GM18951 (cell line): ENCODE results near the gene ARGLU1.
"Not testable (repeated sequence)": the region's sequence is repeated elsewhere in the genome, so short reads cannot be mapped to it uniquely, and the experiment has no call there.

Source experiments
- POLR2A ChIP-seq: IDR thresholded peaks from 4 replicates; pipeline ENCODE4 v1.6.1; 2011; ENCODE audit warnings: mild to moderate bottlenecking; ENCODE audit not compliant: insufficient read length, insufficient read depth; ENCODE audit errors: extremely low read depth
- in situ Hi-C: fragments of 300-500 bp; cut with MboI; formaldehyde crosslinking; loops from one replicate; pipeline ENCODE4 v1.12.0; 2022; ENCODE audit warnings: low sequenced_read_pairs, mixed read lengths, inconsistent platforms; ENCODE audit not compliant: unreplicated experiment

Gene ARGLU1, protein sequence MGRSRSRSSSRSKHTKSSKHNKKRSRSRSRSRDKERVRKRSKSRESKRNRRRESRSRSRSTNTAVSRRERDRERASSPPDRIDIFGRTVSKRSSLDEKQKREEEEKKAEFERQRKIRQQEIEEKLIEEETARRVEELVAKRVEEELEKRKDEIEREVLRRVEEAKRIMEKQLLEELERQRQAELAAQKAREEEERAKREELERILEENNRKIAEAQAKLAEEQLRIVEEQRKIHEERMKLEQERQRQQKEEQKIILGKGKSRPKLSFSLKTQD

DNA sequence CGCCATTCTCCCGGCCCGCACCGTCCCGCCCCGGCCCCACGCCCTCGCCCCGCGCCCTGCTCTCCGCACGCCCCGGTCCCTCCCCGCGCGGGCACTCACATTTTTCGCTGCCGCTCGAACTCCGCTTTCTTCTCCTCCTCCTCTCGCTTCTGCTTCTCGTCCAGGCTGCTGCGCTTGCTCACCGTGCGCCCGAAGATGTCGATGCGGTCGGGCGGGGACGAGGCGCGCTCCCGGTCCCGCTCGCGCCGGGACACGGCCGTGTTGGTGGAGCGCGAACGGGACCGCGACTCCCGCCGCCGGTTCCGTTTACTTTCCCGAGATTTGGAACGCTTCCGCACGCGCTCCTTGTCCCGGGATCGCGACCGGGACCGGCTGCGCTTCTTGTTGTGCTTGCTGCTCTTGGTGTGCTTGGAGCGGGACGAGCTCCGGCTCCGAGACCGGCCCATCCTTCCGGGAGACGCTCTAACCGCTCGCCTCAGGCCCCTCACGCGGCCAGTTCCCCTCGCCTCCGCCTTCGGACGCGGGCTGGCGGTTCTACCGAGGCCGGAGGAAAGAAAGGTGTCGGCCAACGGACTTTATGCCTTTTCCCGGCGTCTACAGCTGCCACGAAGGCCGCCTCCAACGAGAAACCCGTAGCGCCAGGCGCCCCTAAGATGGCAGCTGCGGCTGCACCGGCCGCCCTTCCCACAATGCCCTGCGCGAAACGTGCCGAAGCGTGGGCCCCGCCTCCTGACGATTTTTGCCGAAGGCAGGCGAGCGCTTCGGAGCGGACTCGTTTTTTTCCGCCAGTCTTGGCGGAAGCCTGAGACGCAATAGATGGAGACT, at the start of gene ARGLU1:
ARGLU1 (minus strand) TSS at position 664 of the 825 bp plus-strand sequence; CDS start at position 446, 218 bp downstream.
- in situ Hi-C loops: no loop called here

DNA sequence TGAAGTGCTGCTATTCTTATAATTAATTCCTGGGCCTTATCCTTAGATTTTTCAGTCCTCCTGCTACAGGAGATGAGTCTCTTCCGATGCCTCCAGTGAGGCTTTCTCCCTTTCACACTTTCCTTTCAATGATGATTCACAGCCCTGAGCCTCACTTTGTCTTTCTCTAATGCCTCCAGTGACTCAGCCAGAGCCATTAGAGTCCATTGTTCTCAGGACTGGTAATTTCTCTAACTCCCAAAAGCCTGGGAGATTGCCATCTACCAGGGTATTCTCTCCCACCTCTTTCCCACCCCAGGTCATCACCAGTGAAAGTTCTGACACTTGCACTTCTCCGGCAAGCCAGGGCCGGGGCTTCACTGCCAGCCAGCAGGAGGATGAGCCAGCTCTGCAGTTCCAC, 49.6 kb upstream of the ARGLU1 start:
- TF ChIP-seq POLR2A: no peak
- in situ Hi-C loops: no loop called here

More for the DNA sequence above, at the start of gene ARGLU1:
- TF ChIP-seq POLR2A: peak; percentile 97

DNA sequence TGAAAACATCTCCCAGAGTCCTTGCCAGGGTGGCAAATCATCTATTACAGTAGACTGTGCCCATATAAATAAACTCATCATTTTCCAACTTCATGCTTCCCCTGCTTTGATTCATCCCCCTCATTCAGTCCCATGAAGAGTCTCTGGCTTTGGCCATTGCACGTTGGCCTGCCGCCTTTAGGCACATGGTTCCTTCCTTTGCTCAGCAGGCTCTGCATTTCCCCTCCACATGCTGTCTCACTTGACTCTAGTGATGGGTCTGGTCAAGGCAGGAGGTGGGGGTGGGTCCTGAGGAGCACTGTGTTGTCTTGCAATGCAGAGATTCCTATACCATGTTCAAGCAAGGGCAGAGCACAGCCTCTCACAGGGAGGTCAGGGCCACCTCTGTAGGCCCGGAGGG, 48.8 kb upstream of the ARGLU1 start:
- TF ChIP-seq POLR2A: no peak
- in situ Hi-C loops: no loop called here

DNA sequence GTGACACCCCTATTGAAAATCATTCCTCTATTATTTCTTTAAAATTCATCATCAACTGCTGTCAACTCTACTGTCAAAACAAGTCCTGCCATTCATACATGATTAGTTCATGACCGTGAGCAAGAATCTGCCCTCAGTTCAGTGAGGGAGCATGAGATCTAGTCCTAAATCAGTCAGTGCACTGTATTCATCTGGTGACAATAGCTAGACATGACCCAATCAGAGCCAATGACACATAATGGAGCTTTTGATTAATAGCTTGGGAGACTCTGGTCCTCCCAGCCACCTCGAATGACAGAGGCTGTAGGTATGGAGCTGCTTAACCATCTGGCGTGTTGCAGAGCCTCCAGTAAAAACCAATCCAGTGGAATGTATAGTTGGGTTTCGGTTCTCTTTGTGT, 46.9 kb upstream of the ARGLU1 start:
- in situ Hi-C loops: no loop called here
- no peak for TF ChIP-seq POLR2A

DNA sequence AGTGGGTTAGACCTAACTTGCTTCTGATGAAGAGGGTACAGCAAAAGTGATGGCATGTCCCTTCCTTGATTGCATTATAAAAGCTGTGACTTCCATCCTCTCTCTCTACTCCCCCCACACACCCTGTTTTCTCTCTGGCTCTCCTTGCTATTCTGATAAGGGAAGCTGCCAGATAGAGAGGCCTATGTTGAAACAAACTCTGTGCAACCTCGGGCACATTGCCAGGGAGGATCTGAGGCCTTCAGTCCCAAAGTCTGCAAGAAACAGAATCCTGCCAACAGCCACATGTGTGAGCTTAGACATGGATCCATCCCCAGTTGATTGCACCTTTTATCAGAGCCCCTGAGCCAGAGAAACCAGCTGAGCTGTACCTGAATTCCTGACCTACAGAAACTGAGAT, 44.8 kb upstream of the ARGLU1 start:
- in situ Hi-C loops: no loop called here
- TF ChIP-seq POLR2A: no peak

DNA sequence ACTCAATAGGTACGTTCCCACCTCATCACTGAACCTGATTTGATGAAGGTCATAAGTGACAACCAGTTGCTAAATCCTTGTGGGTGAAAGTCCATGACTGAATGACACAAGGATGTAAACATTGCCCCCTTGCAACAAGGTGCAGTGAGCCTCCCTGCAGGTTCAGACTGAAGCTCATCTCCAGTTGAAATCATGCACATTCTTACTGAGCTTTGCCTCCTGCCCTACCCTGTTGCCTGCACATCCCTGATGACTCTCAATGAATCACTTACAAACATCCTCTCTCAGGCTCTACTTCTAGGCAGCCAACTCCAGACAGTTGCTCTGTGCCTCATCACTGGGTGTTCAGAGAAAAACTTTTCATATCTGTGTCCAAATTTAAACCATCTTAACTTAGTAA, 42.5 kb upstream of the ARGLU1 start:
- no peak for TF ChIP-seq POLR2A
- in situ Hi-C loops: no loop called here

DNA sequence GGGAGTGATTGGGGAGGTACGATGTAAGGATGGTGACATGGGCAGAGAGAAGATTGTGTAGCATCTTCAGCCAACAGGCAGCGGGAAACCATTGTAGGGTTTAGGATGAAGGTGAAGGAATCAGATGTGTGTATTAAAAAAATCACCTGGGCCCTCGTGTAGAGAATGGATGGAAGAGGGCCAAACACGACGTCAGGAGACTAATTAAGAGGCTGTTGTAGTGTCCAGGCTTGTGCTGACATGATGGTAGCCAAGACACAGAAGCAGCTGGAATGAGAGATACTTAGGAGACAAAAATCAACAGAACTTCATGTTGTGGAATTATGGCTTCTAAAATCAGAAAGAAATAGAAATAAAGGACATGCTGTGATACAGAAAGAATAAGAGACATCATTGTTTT, 41.2 kb upstream of the ARGLU1 start:
- in situ Hi-C loops: no loop called here
- TF ChIP-seq POLR2A: no peak

DNA sequence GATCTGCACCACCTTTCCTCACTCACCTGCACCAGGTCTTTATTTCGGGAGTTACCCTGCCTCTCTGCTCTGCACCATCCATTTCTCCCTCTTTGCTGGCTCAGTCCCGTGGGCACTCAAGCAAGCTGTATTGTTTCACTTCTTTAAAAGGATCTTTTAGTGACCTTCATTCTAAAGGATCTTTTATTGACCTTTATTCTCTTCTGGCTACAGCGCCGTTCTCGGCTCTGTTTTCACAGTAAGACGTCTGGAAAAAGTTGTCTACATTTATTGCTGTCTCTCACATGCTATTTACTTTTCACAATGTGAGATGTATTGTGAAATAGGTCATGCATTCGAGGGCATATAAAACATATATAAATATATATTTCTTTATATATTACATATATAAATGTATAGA, 35.6 kb upstream of the ARGLU1 start:
- in situ Hi-C loops: no loop called here
- TF ChIP-seq POLR2A: no peak

DNA sequence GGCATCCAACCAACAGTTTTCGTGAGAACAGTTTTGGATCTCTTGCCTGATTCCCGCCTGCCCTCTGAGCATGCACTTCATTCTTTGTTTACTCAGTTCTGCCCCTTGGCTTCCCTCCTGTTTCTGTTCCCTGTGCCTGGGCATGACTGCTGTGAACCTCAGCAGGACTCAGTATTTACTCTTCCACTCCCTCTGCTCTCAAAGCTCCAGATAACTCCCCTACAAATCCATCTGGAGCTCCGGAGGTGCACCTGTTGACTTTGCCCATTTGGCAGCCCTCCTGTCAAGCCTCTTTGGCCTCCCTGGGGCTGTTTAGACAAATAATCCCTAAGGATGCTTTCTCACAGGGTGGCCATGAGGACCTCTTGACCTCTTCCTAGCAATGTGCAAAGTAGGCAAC, 34.2 kb upstream of the ARGLU1 start:
- in situ Hi-C loops: no loop called here
- no peak for TF ChIP-seq POLR2A

DNA sequence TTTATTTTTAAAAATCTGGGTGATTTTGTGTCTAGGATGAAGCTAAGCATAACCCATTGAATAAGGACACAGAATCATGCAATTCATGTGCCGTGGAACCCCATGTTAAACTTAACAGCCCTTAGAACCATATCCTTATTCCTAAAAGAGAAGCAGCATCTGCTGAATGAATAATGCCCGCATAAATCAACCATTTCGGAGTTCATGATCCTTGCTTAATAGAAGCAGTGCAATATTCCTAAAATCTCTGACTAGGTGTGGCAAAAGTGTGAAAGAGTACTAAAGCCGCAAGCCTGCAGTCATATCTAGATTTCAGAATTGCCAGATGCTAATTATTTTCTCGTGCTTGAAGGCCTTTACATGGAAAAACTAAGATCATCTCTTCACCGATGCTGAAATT, 33.6 kb upstream of the ARGLU1 start:
- no peak for TF ChIP-seq POLR2A
- in situ Hi-C loops: no loop called here

DNA sequence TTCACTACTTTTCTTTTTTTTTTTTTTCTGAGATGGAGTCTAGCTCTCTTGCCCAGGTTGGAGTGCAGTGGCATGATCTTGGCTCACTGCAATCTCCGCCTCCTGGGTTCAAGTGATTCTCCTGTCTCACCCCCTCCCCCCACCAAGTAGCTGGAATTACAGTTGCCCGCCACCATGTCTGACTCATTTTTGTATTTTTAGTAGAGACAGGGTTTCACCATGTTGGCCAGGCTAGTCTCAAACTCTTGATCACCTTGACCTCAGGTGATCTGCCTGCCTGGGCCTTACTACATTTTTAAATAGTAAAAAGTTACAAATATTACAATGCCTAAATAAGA, 32.8 kb upstream of the ARGLU1 start:
- in situ Hi-C loops: not testable (repeated sequence)

DNA sequence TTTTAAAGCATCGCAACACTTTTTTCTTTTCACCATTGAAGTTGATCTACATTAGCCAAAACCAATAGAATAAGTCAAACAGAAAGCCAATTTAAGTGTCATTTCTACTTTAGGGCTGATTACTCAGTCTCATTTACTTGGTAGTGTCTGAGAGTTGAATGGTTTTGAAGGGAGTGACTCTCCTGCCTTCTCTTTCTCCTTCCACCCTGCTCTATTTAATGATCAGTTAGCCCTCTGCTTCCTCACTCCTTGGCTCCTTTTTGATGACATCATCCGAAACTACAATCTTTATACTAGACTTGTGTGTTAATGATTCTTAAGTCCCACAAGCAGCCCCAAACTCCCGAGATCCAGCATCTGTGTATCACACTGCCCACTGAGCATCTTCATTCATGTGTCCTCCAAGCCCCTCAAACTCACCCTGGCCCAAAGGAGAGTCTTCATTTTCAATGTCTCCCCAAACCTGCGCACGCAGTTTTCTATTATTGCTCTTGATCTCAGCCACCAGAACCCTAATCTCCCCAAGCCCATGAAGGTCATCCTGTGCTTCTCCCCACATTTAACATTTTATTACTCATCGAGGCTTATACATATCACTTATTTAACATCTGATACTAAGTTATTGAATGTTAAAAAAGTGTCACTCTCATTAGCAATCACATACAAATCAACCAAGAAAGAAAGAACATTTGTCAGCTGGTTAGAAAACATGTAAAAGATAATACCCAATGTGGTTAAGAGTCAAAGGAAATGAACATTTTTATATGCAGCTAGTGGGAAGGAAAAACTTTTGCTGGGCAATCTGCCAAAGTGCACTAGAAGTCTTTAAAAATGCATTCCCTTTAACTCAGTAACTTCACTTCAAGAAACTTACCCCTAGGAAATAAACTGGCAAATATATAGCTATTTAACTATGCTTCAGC, 32.2 kb upstream of the ARGLU1 start:
- in situ Hi-C loops: no loop called here
- TF ChIP-seq POLR2A: no peak

DNA sequence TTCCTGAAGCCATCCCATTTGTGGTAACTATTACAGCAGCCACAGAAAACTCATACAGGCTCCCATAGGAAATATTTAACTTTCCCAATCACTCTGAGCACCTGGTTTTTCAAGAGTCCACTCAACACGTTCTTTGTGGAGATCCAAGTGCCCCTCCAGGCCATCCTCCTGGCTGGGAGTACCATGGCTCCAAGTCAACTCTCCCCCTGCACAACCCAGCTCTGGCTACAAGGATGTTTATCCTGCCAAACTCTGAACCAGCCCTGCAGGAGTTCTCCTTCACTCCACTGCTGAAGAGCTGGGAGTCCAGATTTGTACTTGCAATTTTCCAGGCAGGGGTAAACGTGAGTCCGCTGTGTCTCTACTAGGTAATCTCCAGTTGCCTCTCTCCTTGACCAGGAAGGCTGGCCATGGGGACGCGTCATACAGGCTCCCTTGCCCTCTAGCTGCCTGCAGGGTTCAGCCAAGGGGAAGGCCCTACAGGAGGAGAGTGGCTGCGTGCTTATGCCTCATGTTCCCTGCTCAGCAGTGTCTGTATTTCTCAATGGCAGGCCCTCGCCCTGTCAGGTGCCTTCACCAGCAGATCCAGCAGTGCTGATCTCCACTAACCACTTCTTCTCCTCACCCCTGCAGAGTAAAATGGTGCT, 29.9 kb upstream of the ARGLU1 start:
- in situ Hi-C loops: no loop called here
- TF ChIP-seq POLR2A: no peak
